ENCODE results near the gene EDIL3.

The EDIL3 gene

GRCh38 chr5:83924171-83924570 is 460.5 kb downstream of the EDIL3 start:
- no peak for ATAC-seq (replicated peaks)
- Mint-ChIP-seq H3K9me3 (peaks cover 0 to 2% of the 10 kb centered on the region in 2 donors), H3K27me3 (peaks cover 12 to 16% of the 10 kb centered on the region in 2 donors)

DNA sequence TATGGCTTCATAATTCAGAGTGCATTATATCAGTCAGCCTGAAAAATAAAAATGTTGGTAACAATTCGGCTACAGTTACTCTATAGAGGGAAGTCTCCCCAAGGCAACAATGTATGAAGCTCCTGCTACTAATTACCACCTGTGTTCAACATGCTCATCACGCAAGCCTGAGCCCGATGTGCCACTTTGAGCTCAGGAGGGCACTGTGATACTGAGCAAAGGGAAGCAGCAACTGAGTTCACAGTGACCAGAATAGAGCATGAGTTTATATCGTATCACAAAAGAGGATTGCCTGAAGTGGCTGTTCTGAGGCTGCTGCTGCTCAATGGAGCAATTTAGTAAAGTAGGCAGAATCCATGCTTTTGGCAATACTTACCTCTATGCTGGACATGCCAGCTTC is 462.0 kb downstream of the EDIL3 start:
- H3K4me3 Mint-ChIP-seq: no peak overlapping the region
- no peak for ATAC-seq (replicated peaks)
- no peak overlapping the region for H3K27ac Mint-ChIP-seq
- H3K36me3 Mint-ChIP-seq: no peaks in the 10 kb centered on the region
- no peak for DNase-seq
- peaks cover 0 to 2% of the 10 kb centered on the region in 2 donors for H3K9me3 Mint-ChIP-seq
- peaks cover 12 to 19% of the 10 kb centered on the region in 2 donors for H3K27me3 Mint-ChIP-seq
- peaks cover 0 to 1% of the 10 kb centered on the region in 2 donors for H3K4me1 Mint-ChIP-seq

More at GRCh38 chr5:83924171-83924570, 460.5 kb downstream of the EDIL3 start:
- Mint-ChIP-seq H3K27ac (no peak overlapping the region), H3K4me3 (no peak overlapping the region), H3K4me1 (peaks cover 0 to 1% of the 10 kb centered on the region in 2 donors), H3K36me3 (no peaks in the 10 kb centered on the region)
- no peak for DNase-seq

GRCh38 chr5:83921666-83922193 is 462.9 kb downstream of the EDIL3 start:
- Mint-ChIP-seq H3K36me3 (no peaks in the 10 kb centered on the region), H3K4me3 (no peak overlapping the region), H3K27ac (no peak overlapping the region), H3K4me1 (peaks cover 0 to 1% of the 10 kb centered on the region in 2 donors), H3K9me3 (peaks cover 0 to 2% of the 10 kb centered on the region in 2 donors), H3K27me3 (peaks cover 7 to 11% of the 10 kb centered on the region in 2 donors)
- ATAC-seq (replicated peaks) (no peak), DNase-seq (no peak)

DNA sequence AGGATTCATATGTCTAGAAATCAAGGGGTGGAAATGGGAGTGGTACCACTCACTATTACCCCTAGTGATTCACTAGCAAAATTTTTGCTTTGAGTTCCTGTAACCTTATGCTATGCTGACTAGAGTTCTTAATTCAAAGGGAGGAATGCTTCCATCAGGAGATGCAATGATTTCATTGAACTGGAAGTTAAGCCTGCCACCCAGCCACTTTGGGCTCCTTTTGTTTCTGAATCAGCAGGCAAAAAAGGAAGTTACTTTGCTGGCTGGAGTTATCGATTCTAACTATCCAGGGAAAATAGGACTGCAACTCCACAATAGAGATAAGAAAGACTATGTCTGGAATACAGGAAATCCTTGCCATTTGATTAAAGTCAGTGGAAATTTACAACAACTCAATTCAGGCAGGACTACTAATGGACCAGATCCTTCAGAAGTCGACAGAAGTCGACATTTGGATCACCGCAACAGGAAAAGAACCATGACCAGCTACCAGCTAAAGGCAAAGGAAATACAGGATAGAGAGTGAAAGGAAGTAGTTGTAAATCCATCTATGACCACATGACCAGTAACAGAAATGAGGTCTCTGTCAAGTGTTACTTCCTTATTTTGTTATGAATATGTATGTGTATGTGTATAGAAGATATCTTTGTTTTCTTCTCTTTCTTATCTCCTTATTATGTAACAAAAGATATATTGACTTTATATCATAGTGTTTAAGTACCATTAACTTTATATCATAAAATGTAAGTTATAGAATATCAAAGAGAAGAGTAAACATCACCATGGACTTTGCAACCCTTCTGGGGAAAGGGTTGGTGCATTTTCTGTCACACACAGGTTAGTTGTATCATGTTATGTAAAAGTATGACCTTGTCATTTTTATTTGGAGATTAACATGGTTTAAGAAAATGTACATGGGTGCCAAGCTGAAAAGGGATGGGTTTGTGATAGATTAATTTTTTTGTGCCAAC is 465.3 kb downstream of the EDIL3 start:
- no peak for DNase-seq
- Mint-ChIP-seq H3K27me3 (peaks cover 3 to 4% of the 10 kb centered on the region in 2 donors), H3K4me3 (no peak overlapping the region), H3K4me1 (peaks cover 0 to 1% of the 10 kb centered on the region in 2 donors), H3K27ac (no peak overlapping the region), H3K9me3 (peaks cover 0 to 2% of the 10 kb centered on the region in 2 donors), H3K36me3 (no peaks in the 10 kb centered on the region)
- ATAC-seq (replicated peaks): peak in 1 of 2 donors; percentile 45

DNA sequence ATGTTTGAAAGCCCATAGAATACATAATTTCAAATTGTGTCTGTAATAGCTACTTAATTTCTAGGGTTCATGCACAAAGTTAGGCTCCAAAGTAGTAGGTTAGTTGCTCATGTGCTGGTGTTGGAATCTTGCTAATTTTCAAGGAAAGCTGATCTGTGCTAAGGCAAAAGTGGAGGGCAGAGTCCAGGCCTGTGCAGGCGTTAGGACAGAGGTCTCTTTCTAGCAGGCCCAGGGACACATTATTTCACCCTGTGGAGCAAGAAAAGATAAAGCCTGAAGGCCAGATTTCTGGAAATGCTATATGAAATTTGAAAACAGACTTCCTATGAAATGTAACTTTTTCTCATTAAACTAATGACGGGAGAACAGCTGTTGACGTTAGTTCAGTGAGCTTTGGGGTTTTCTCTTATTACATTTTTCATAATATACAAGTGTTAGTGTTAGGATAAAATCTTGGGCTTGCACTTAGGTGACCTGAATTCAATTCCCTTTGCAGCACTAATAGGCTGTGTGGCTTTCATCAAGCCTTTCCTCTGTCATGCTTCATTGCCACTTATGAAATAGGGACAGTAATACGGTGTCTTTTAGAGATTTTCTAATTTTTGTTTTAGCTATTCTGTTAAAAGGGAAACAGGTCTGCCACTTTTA is 467.3 kb downstream of the EDIL3 start:
- H3K9me3 Mint-ChIP-seq: no peaks in the 10 kb centered on the region
- no peaks in the 10 kb centered on the region for H3K36me3 Mint-ChIP-seq
- no peak overlapping the region for H3K4me3 Mint-ChIP-seq
- peaks cover 0 to 1% of the 10 kb centered on the region in 2 donors for H3K4me1 Mint-ChIP-seq
- DNase-seq: no peak
- peaks cover 0 to 4% of the 10 kb centered on the region in 2 donors for H3K27me3 Mint-ChIP-seq
- no peak for ATAC-seq (replicated peaks)
- H3K27ac Mint-ChIP-seq: no peak overlapping the region

- Mint-ChIP-seq H3K4me3 (no peak overlapping the region), H3K27me3 (peaks cover 0 to 4% of the 10 kb centered on the region in 2 donors), H3K36me3 (no peaks in the 10 kb centered on the region), H3K27ac (no peak overlapping the region), H3K9me3 (no peaks in the 10 kb centered on the region), H3K4me1 (peaks cover 0 to 1% of the 10 kb centered on the region in 2 donors)
- ATAC-seq (replicated peaks) (no peak), DNase-seq (no peak)
These were observed 469.8 kb downstream of the EDIL3 start for GRCh38 chr5:83914662-83915418.

DNA sequence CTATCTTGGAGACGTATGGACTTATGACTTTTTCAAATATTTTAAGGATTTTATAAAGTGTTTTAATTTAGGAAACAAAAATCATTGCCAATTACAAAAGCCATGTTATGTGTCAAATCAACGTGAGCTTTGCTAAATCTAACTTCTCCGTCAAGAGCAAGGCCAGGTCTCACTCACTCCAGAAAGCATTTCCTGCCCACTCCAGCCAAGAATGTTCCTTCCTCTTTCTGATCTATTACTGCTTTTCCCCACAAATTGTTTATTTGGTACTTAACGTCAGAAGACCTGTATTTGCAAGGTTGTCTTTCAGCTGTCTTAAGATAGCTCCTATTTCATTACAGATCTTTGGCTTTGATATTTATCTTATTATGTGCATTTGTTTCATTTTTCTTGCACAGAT is 470.5 kb downstream of the EDIL3 start:
- no peak for DNase-seq
- H3K36me3 Mint-ChIP-seq: no peaks in the 10 kb centered on the region
- H3K4me1 Mint-ChIP-seq: no peaks in the 10 kb centered on the region
- no peak overlapping the region for H3K4me3 Mint-ChIP-seq
- no peak for ATAC-seq (replicated peaks)
- no peaks in the 10 kb centered on the region for H3K9me3 Mint-ChIP-seq
- H3K27ac Mint-ChIP-seq: no peak overlapping the region
- peaks cover 0 to 4% of the 10 kb centered on the region in 2 donors for H3K27me3 Mint-ChIP-seq

- H3K4me3 Mint-ChIP-seq: no peak overlapping the region
- no peaks in the 10 kb centered on the region for H3K9me3 Mint-ChIP-seq
- ATAC-seq (replicated peaks): no peak
- H3K27ac Mint-ChIP-seq: no peak overlapping the region
- no peaks in the 10 kb centered on the region for H3K27me3 Mint-ChIP-seq
- no peak for DNase-seq
- H3K36me3 Mint-ChIP-seq: no peaks in the 10 kb centered on the region
- H3K4me1 Mint-ChIP-seq: no peaks in the 10 kb centered on the region
These were observed 471.1 kb downstream of the EDIL3 start for GRCh38 chr5:83913593-83913992.

- ATAC-seq (replicated peaks): peak; percentile 83 to 84
- H3K9me3 Mint-ChIP-seq: no peaks in the 10 kb centered on the region
- no peak for DNase-seq
- H3K4me1 Mint-ChIP-seq: no peaks in the 10 kb centered on the region
- no peaks in the 10 kb centered on the region for H3K36me3 Mint-ChIP-seq
- no peaks in the 10 kb centered on the region for H3K27me3 Mint-ChIP-seq
- H3K4me3 Mint-ChIP-seq: no peak overlapping the region
- H3K27ac Mint-ChIP-seq: no peak overlapping the region
These were observed 473.2 kb downstream of the EDIL3 start for GRCh38 chr5:83911367-83911919.

DNA sequence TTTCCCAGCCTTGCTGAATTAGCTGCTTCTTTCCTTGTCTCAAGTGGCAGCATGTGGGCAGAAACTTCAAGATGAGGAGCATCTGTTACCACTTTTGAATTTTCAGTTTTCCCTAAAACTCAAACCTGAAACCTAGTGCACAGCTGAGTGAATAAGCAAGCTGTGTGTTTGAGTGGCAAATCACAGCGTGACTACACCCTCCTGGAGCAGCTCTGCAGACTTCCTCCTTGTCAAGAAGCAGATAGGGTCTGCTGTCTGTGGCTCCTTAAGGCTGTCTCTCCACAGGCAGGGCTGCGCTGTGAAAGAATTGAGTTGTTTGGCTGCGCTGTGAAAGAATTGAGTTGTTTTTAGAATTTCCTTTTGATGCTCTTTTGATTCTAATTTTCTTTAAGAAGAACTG is 484.4 kb downstream of the EDIL3 start:
- no peaks in the 10 kb centered on the region for H3K9me3 Mint-ChIP-seq
- no peak overlapping the region for H3K27ac Mint-ChIP-seq
- DNase-seq (no peak), ATAC-seq (replicated peaks) (no peak)
- H3K4me1 Mint-ChIP-seq: no peaks in the 10 kb centered on the region
- H3K4me3 Mint-ChIP-seq: no peak overlapping the region
- no peaks in the 10 kb centered on the region for H3K36me3 Mint-ChIP-seq
- H3K27me3 Mint-ChIP-seq: no peaks in the 10 kb centered on the region

- no peak for ATAC-seq (replicated peaks)
- H3K4me3 Mint-ChIP-seq: no peak overlapping the region
- no peaks in the 10 kb centered on the region for H3K4me1 Mint-ChIP-seq
- no peak for DNase-seq
- no peaks in the 10 kb centered on the region for H3K9me3 Mint-ChIP-seq
- no peak overlapping the region for H3K27ac Mint-ChIP-seq
- H3K27me3 Mint-ChIP-seq: no peaks in the 10 kb centered on the region
- no peaks in the 10 kb centered on the region for H3K36me3 Mint-ChIP-seq
These were observed 485.2 kb downstream of the EDIL3 start for GRCh38 chr5:83899326-83899970.

DNA sequence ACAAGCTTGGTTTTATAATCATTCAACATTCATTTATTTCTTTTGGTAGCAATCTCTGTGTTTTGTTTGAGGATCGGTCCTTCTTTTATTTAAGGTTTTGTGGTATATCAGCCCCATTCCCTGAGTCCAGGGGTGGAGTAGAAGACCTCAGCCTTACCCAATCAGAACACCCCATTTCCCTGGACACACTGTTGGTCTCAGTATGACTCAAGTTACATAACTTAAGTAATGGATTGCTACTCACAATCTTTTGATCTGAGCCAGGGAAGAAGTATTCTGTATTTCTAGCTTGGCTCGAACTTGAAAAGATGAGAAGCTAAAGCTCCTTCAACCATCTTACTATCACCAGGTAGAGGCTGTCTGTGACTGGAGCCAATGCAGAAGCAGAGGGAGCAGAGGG is 488.8 kb downstream of the EDIL3 start:
- H3K36me3 Mint-ChIP-seq: no peaks in the 10 kb centered on the region
- no peak overlapping the region for H3K27ac Mint-ChIP-seq
- ATAC-seq (replicated peaks) (no peak), DNase-seq (no peak)
- no peak overlapping the region for H3K4me3 Mint-ChIP-seq
- no peaks in the 10 kb centered on the region for H3K4me1 Mint-ChIP-seq
- H3K27me3 Mint-ChIP-seq: no peaks in the 10 kb centered on the region
- no peaks in the 10 kb centered on the region for H3K9me3 Mint-ChIP-seq

- H3K4me1 Mint-ChIP-seq: no peaks in the 10 kb centered on the region
- no peak overlapping the region for H3K4me3 Mint-ChIP-seq
- H3K27me3 Mint-ChIP-seq: no peaks in the 10 kb centered on the region
- no peak for ATAC-seq (replicated peaks)
- DNase-seq: no peak
- H3K27ac Mint-ChIP-seq: no peak overlapping the region
- no peaks in the 10 kb centered on the region for H3K9me3 Mint-ChIP-seq
- H3K36me3 Mint-ChIP-seq: no peaks in the 10 kb centered on the region
These were observed 493.4 kb downstream of the EDIL3 start for GRCh38 chr5:83891261-83891660.

Measured in stimulated activated naive B cell treated with anti-CD40 and anti-IgM and Interleukin-4, amounts not matched to agents 10 μg/mL and 1 μg/mL and 100 μg/mL, for 72 hours (primary cell).